SKM-1 (cell line): ENCODE measurements around the gene IQGAP2.
"Not testable (repeated sequence)": the region's sequence is repeated elsewhere in the genome, so short reads cannot be mapped to it uniquely, and the experiment has no call there.

Source experiments
- DNase-seq: peaks from one replicate; lab custom pipeline; 2025; ENCODE audit not compliant: unreplicated experiment; lab: John Stamatoyannopoulos, UW

Gene IQGAP2

DNA sequence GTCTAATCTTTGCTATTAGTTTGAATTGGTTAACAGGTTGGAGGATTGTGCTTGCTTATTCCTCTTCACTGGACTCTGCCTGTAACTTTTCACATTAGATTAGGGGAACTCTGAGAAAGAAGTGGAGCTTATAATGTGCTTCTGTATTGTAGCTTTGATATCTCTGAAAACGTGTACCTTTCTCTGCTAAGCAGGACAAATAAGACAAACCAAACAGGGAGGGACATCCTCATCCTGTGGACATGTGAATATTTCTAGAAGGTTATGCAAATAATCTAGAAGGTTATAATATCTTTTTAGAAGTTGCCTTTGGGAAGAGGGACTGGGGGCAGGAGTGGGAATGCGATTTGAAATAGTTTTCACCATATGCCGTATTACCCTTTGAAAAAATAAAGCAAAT is 11.7 kb downstream of the IQGAP2 start:
- no peak for DNase-seq

DNA sequence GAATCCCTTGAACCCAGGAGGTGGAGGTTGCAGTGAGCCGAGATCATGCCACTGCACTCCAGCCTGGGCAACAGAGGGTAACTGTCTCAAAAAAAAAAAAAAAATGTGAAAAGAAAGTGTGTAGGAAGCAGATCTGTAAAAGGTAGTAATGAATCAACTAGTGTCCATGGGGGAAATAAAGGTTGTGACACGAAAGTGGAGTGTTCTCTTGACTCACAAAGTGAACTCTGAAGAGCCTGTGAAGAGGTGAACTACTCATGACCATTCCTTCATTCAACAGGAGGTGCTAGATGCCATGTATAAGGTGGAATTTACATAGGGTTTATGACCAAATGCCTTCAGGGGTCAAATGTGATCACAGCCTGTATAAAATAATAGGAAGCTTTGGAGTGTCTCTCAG is 12.8 kb downstream of the IQGAP2 start:
- DNase-seq, result no peak

DNA sequence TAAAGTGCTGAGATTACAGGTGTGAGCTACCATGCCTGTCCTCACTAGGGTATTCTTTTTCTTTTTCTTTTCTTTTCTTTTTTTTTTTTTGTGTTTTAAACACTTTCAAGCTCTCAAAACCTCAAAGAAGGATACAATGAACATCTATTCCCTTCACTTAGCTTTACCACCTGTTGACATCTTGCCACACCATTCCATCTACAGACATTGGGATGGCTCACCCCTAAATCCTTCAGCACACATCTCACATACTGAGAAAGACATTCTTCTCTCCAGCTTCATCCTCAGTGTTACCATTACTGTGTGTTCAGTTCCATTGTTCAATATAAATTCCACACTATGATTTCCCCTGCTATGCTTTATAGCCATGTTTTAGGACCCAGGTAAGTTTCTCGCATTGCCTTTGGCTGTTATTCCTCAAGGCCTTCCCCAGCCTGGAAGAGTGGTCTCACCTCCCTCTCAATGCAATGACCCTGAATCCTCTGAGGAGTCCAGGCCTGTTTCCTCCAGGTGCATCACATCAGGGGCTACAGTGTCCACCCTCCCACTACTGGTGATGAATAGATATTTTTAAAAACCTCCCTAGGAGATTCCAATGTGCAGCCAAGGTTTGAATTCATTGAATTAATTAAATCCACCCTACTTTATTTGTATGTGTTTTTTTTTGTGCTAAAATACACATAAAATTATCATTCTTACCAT is 16.7 kb downstream of the IQGAP2 start:
- DNase-seq, result no peak

DNA sequence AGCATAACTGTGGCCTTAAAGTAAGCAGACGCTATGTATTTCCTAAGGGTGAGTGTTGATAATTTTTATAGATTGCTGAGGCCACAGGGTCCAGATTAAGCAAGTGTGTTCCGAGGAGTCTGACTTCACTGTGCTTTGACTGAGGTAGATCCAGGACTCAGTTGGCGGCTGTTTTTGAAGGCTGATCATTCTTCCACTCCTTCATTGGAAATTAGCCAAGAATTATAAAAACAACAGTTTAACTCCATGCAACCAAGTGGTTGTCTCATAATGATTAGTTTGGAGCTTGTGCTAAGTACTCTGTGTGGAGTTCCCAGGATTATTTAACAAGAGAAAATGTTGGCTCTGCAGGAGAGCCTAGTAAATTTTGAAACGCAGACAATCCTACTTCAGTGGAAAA is 19.1 kb downstream of the IQGAP2 start:
- no peak for DNase-seq

DNA sequence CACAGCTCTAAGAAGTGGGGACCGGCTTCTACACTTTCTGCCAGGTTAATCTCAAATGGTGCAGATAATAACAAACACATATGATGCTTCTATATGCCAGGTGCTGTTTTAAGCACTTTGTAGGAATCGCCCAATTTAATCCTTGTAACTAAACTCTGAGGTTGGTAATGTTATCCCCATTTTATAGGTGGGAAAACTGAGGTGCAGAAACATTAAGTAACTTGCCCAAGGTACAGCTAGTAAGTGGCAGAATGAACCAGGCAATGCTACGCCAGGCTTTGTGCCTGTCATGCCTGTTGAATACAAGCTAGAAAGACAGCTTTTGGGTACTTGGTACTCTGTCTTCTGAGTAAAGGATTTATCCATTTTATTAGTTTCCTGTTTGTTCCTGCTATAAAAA is 19.7 kb downstream of the IQGAP2 start:
- DNase-seq, result no peak

DNA sequence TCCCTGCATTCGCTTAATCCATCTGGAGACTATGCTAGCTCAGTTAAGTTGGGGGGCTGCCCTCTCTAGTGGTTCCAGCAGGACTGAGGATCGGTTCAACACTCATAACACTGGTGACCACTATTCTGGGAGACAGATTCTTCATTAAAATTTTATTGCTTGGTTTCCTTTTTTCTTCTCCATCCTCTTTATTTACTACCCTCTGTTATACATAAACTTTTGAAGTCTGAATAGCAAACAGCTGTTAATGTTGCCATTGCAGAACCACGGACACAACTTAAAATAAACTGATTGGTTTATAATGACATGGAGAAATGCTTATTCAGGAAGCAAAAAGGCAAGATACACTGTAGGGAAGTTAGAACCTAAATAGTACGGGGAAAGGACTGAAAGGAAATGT is 22.1 kb downstream of the IQGAP2 start:
- DNase-seq, result no peak

DNA sequence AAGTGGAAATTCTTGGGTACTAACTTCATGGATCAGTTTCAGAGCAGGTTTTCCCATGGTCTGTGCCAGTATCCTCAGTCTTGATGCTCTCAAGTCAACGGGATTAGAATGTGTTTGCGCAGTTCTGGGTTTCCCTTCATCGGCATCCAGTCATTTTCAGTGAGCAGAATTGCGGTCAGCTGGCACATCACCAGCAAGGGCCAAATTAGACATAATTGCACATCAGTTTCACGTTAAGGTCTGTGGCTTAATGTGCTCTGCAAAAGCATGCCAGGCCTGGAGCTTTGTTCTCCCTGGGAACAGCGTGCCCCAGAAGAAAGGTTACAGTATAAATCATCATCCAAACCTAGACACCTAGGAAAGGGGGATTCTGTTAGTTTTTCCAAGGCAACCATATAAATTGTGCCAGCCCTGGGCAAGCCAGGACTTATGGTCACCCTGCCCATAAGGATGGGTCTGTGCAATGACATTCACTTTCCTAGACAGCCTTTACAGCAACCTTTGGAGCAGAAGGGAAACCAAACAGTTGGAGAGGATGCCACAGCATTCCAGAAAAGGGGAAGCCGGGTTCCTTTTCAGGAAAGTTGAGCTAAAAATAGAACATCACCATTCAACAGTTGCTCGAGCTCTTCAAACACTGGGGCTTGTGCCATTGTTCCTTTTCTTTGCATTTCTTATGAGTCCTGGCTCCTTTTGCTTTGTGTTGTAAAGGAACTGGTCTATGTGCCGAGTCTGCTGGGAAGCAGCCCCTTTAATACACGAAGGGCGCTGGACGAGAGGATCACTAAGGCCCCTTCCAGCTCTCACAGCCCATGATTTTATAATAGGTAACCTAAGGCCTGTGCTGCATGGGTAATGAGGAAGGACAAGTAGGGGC is 23.1 kb downstream of the IQGAP2 start:
- DNase-seq, result no peak

DNA sequence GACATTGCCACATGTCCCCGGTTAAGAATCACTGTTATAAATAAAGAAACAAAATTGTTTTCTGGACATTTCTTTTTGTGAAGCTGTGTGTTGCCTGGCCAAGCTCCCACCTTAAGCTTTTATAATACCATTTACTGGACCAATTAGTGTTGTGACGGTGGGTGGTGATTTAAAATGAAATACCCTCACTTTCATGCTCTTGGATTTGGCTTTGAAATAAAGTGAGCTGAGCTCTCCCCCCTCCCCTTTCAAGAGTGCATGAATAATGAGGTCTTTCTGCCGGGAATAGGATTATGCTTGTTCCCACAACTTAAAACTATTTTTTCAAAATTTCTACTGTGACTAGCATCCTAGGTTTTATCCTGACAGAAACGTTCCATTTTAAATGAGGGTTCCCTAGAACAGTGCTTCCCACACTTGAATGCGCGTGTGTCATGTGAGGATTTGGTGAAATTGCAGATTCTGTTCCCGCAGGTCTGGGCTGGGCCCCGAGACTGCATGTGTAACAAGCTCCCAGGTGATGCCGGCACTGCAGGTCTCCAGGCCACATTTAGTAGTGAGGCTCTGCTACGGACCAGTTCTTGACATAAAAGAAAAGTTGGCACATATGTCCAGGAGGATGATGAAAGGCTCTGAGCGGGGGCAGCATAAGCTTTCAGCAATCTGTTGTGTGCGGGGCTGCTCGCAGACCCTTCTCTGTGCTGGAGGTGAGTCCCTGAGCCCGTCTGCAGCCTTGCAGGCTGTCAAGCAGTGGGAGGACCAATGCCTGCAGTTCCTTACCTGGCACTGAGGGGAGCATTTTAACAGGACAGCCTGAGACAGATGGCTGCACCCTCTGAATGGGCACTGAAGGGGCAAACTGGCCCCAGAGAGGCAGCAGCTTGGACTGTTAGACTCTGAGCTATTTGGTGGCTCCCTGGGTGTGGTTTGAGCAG is 24.4 kb downstream of the IQGAP2 start:
- DNase-seq, result no peak

DNA sequence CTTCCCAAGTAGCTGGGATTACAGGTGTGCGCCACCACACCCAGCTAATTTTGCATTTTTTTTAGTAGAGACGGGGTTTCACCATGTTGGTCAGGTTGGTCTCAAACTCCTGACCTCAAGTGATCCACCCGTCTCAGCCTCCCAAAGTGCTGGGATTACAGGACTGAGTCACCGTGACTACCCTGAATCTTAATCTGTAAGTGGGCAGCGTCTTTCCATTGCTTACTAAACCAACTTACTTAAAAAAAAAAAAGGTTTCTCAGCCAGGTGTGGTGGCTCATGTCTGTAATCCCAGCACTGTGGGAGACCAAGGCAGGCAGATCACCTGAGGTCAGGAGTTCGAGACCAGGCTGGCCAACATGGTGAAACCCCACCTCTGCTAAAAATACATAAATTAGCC is 25.5 kb downstream of the IQGAP2 start:
- DNase-seq, result not testable (repeated sequence)

DNA sequence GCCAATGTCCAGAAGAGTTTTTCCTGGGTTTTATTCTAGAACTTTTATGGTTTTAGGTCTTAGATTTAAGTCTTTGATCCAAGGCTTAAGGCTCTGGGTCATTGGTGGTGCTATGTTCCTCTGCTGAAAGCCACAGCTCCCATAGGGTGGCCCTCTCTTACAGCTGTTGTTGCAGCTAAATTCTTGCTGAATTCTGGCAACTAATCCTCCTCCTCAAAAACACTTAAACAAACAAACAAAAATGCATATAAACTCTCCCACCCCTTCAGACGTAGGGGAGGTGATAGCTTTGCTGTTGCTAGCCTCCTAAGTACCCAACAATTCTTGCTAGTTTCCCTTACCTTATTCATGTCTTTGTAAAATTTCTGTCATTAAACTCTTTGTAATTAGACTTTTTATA is 30.2 kb downstream of the IQGAP2 start:
- no peak for DNase-seq

DNA sequence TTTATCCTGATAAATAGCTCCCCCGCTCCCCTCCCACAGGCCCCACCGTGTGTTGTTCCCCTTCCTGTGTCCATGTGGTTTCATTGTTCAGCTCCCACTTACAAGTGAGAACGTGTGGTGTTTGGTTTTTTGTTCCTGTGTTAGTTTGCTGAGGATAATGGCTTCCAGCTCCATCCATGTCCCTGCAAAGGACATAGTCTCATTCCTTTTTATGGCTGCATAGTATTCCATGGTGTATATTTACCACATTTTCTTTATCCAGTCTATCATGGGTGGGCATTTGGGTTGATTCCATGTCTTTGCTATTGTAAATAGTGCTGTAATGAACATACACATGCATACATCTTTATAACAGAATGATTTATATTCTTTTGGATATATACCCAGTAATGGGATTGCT is 34.4 kb downstream of the IQGAP2 start:
- not testable (repeated sequence) for DNase-seq

DNA sequence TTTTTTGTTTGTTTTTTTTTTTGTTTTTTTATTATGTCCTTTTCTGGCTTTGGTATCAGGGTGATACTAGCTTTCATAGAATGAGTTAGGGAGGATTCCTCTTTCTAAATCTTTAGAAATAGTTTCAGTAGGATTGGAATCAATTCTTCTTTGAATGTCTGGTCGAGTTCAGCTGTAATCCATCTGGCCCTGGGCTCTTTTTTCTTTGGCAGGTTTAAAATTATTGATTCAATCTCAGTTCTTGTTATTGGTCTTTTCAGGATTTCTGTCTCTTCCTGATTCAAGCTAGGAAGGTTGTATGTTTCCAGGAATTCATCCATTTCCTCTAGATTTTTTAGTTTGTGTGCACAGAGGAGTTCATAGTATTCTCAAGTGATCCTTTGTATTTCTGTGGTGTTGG is 34.9 kb downstream of the IQGAP2 start:
- no peak for DNase-seq

DNA sequence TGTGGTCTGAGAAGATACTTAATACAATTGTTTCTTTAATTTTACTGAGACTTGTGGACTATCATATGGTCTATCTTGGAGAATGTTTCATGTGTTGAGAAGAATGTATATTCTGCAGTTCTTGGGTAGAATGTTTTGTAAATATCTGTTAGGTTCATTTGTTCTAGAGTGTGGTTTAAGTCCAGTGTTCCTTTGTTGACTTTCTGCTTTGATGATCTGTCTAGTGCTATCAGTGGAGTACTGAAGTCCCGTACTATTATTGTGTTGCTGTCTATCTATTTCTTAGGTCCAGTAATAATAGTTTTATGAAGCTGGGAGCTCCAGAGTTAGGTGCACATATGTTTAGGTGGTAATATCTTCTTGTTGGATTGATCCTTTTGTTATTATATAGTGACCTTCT is 36.1 kb downstream of the IQGAP2 start:
- DNase-seq, result no peak

DNA sequence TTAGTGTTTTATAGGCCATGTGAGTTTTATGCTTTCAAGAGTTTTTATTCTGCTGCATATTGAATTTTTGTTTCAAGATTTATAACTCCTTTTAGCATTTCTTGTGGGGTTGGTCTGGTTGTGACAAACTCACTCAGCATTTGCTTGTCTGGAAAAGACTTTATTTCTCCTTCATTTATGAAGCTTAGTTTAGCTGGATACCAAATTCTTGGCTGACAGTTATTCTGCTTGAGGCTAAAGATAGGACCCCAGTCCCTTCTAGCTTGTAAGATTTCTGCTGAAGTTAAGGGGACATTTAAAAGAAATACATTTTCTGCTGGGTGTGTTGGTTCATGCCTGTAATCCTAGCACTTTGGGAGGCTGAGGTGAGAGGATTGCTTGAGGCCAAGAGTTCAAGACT is 36.8 kb downstream of the IQGAP2 start:
- DNase-seq, result no peak

DNA sequence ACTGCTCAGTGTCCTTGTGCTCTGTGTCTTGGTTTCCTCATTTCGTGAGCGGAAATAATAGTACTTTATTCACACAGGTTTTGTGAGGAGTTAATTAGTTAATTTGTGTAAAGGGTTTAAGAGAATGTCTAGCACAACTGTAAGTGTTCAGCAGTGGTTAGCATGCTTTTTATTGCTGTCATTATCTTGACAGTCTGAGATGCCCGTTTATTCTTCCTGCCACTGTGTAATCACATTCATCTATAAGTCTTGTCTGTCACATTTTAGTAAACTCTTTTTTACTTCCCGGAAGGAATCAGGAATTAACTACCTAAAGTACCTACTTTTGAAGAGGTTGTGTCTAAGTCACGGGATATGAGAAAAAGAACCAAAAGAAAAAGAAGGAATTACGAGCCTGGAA is 38.0 kb downstream of the IQGAP2 start:
- DNase-seq, result no peak

DNA sequence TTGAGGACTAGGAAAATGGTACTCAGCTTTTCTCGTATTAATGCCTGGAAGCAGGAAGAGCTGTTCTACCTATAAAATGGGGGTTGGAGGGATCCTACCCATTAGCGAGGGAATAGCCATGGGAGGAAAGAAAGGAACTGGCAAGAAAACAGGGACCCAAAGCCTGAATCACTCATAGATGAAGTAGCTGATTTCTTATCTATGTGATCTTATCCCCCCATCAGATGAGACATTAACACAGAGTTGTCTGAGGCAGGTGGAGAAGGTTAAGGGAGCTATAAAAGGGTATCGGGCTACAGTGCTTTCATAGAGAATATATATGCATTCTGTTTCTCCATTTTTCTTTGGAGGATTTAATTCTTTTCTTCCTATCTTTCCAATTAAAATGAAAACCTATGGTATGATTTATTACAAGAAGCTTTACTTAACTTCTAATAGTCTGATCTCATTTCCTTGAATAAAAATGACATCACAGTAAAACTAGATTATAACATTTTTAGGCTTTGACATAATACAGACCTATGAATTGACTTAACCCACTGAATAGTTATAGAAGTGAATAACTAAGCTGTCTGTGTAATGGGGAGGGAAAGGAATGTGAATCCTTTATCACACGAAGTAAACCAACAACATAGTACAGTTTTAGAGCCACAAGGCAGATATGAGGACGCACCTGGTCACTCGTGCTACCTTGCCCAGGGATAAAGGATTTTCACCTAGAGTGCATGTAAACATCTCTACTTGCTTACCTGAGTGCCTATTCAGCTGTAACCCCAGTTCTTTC is 39.0 kb downstream of the IQGAP2 start:
- DNase-seq, result no peak

DNA sequence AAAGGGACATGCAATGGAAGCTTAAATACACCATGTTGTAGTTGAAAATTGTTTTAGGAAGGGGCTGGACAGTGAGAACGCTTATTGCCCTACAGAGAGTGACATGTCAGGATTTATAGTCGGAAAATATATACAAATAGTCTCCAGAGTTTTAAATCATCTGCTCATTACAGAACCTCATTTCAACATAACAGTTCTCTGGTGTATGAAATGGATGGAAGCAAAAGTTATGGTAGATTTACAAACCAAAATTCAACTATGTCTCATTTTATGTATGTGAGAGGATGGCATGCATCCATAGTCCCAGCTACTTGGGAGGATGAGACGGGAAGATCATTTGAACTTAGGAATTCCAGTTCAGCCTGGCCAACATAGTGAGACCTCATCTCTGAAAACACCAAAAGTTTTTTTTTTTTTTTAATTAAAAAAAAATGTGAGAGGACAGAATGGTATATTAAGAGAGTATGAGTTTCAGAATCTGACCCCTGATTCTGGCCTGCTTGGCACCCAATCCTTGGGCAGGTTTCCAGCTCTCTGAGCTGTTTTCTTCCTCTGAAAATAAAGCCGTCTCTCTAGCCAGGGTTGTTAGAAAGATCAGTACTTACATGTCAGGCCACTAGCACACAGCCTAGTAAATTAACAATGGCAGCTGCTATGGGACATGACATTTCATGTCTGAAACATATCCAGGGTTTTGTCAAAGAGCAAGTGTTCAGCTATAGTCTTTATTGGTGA is 40.1 kb downstream of the IQGAP2 start:
- no peak for DNase-seq

DNA sequence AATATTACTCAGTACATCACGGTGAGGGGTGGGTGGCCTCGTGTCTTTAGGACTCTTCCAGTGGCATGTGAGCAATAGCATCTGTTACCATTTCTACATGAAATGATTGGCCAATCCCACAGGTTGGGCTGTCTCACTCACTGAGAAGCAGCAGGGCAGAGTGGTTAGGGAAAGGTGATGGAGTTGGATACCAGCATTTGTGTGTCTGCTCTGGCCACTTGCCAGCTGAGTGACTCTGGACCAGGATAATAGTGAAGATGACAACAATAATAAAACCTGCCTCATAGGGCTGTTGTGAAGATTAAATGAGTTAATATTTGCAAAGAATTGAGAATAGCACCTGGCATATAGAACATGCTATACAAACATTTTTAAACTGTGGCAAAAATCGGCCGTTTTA is 42.0 kb downstream of the IQGAP2 start:
- no peak for DNase-seq

DNA sequence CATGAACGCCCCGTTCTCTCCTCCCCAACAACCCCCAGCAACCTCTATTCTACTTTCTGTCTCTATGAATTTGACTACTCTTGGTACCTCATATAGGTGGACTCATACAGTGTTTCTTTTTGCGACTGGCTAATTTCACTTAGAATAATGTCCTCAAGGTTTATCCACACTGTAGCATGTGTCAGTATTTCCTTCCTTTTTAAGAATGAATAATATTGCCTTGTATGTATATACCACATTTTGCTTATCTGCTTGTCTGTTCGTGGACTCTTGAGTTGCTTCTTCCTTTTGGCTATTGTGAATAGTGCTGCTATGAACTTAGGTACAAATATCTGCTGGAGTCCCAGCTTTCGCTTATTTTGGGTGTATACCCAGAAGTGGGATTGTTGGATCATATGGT is 42.7 kb downstream of the IQGAP2 start:
- no peak for DNase-seq

DNA sequence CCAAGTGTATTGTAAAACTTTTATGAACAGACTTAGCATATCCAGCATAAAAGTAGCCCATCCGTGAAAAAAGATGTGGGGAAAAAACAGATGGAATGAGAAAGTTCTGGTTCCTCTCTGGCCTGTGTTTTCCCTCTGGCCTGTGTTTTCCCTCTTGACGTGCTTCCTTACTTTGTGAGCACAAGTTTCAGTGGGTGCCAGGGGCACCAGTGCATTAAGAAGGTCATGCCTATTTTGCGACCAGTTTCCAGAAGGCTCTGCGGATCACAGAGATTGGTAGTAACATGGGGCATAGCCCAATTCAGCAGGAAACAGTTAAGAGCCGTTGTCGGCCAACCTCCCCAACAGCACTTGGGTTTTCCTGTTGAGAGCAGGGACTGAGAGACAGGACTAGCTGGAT is 43.7 kb downstream of the IQGAP2 start:
- no peak for DNase-seq
